Measurements from ENCODE around the gene NHLH2.

Gene NHLH2

GRCh38 chr1:115802416-115802815, 38.5 kb downstream of the NHLH2 start:
- TF ChIP-seq CEBPB (IDR thresholded peaks at IDR 0.05): no peak
- TF ChIP-seq, protein P1, sequence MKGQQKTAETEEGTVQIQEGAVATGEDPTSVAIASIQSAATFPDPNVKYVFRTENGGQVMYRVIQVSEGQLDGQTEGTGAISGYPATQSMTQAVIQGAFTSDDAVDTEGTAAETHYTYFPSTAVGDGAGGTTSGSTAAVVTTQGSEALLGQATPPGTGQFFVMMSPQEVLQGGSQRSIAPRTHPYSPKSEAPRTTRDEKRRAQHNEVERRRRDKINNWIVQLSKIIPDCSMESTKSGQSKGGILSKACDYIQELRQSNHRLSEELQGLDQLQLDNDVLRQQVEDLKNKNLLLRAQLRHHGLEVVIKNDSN (IDR thresholded peaks at IDR 0.05): no peak
- no peak for TF ChIP-seq YY1 (IDR thresholded peaks at IDR 0.05; ENCODE audit: low read depth)
- no peak for TF ChIP-seq TEAD4 (IDR thresholded peaks at IDR 0.05)
- no peak for TF ChIP-seq FOXM1 (IDR thresholded peaks at IDR 0.05; ENCODE audit: borderline replicate concordance, low read depth)
- TF ChIP-seq CREB1 (IDR thresholded peaks at IDR 0.05; ENCODE audit: low read depth): no peak
- no peak for TF ChIP-seq TCF12 (IDR thresholded peaks at IDR 0.05; ENCODE audit: low read depth)
- no peak for TF ChIP-seq EP300 (IDR thresholded peaks at IDR 0.05; ENCODE audit: borderline replicate concordance)
- TF ChIP-seq REST (IDR thresholded peaks at IDR 0.05; ENCODE audit: low read depth): no peak
- TF ChIP-seq EGR1 (IDR thresholded peaks at IDR 0.05): no peak
- no peak for TF ChIP-seq RAD21 (IDR thresholded peaks at IDR 0.05; ENCODE audit: low read depth)
- TF ChIP-seq NFIC (IDR thresholded peaks at IDR 0.05): no peak
- TF ChIP-seq TAF1 (IDR thresholded peaks at IDR 0.05; ENCODE audit: low read depth): no peak
- TF ChIP-seq ZBTB7A (IDR thresholded peaks at IDR 0.05; ENCODE audit: low read depth): no peak
- no peak for TF ChIP-seq MAX (IDR thresholded peaks at IDR 0.05)

- no peak for TF ChIP-seq EGR1 (IDR thresholded peaks at IDR 0.05)
- TF ChIP-seq YY1 (IDR thresholded peaks at IDR 0.05; ENCODE audit: low read depth): no peak
- TF ChIP-seq TAF1 (IDR thresholded peaks at IDR 0.05; ENCODE audit: low read depth): no peak
- no peak for TF ChIP-seq CEBPB (IDR thresholded peaks at IDR 0.05)
- no peak for TF ChIP-seq MAX (IDR thresholded peaks at IDR 0.05)
- no peak for TF ChIP-seq TEAD4 (IDR thresholded peaks at IDR 0.05)
- no peak for TF ChIP-seq RAD21 (IDR thresholded peaks at IDR 0.05; ENCODE audit: low read depth)
- TF ChIP-seq, protein P1 (IDR thresholded peaks at IDR 0.05): no peak
- TF ChIP-seq CREB1 (IDR thresholded peaks at IDR 0.05; ENCODE audit: low read depth): no peak
- TF ChIP-seq TCF12 (IDR thresholded peaks at IDR 0.05; ENCODE audit: low read depth): no peak
These were observed 43.4 kb downstream of the NHLH2 start for GRCh38 chr1:115797486-115797885.

DNA sequence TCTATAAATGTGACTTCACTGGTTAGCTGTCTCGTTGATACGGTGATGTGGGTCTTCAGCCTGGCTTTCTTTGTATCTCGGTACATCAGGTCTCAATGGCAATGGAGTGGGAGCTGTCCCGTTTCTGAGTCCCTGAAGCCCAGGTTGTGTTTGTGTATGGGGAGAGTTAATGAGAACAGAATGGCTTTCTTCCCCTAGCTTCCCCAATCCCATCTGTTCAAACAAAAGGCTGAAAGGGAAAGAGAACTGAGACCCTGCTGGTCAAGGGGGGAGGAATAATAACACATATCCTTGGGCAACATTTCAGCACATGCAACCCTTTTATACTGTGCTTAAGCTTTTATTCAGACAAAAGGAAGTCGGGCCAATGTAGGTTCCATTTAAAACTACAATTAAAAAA, 44.0 kb downstream of the NHLH2 start:
- no peak for TF ChIP-seq NFIC (IDR thresholded peaks at IDR 0.05)
- TF ChIP-seq MAX (IDR thresholded peaks at IDR 0.05): no peak
- TF ChIP-seq TAF1 (IDR thresholded peaks at IDR 0.05; ENCODE audit: low read depth): no peak
- TF ChIP-seq EP300 (IDR thresholded peaks at IDR 0.05; ENCODE audit: borderline replicate concordance): no peak
- TF ChIP-seq FOXM1 (IDR thresholded peaks at IDR 0.05; ENCODE audit: borderline replicate concordance, low read depth): no peak
- no peak for TF ChIP-seq CEBPB (IDR thresholded peaks at IDR 0.05)
- no peak for TF ChIP-seq ZBTB7A (IDR thresholded peaks at IDR 0.05; ENCODE audit: low read depth)
- TF ChIP-seq YY1 (IDR thresholded peaks at IDR 0.05; ENCODE audit: low read depth): no peak
- TF ChIP-seq RAD21 (IDR thresholded peaks at IDR 0.05; ENCODE audit: low read depth): no peak
- TF ChIP-seq EGR1 (IDR thresholded peaks at IDR 0.05): no peak
- no peak for TF ChIP-seq TEAD4 (IDR thresholded peaks at IDR 0.05)

DNA sequence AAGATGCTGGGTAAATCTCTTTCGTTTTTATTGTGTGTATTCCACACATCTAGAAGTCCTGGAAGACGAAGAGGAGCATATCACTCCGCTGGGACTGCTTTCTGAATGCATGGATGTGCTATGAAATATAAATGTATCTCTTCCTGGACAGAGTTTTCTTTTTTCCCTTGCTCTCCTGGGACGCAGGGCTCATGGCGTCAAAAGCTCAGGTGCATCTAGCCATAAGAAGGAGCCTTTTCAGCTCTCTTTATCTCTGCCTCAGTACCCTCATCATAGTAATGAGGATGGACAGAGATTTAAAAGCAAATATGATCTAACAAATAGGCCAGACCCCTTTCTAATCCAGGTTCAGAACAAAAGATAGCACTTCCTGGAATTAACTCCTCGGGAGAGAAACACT, 44.9 kb downstream of the NHLH2 start:
- TF ChIP-seq RAD21 (IDR thresholded peaks at IDR 0.05; ENCODE audit: low read depth) (no peak), TAF1 (IDR thresholded peaks at IDR 0.05; ENCODE audit: low read depth) (no peak), MAX (IDR thresholded peaks at IDR 0.05) (no peak), CEBPB (IDR thresholded peaks at IDR 0.05) (no peak), TEAD4 (IDR thresholded peaks at IDR 0.05) (no peak), EP300 (IDR thresholded peaks at IDR 0.05; ENCODE audit: borderline replicate concordance) (no peak), YY1 (IDR thresholded peaks at IDR 0.05; ENCODE audit: low read depth) (no peak), NFIC (IDR thresholded peaks at IDR 0.05) (no peak), FOXM1 (IDR thresholded peaks at IDR 0.05; ENCODE audit: borderline replicate concordance, low read depth) (no peak), REST (IDR thresholded peaks at IDR 0.05; ENCODE audit: low read depth) (no peak)
- TF ChIP-seq, protein P1 (IDR thresholded peaks at IDR 0.05): no peak

- TF ChIP-seq TCF12 (IDR thresholded peaks at IDR 0.05; ENCODE audit: low read depth) (no peak), CEBPB (IDR thresholded peaks at IDR 0.05) (no peak), FOXM1 (IDR thresholded peaks at IDR 0.05; ENCODE audit: borderline replicate concordance, low read depth) (no peak), TAF1 (IDR thresholded peaks at IDR 0.05; ENCODE audit: low read depth) (no peak), EP300 (IDR thresholded peaks at IDR 0.05; ENCODE audit: borderline replicate concordance) (no peak)
These were observed 45.8 kb downstream of the NHLH2 start for GRCh38 chr1:115794976-115795639.
